GM23248 (cell line): ENCODE measurements around the gene DHRS4L2. TPM values are rescaled to one million over a fixed set of nuclear protein-coding genes. Genes with fewer than 3 reads are reported as not detected.
"Not testable (repeated sequence)": the region's sequence is repeated elsewhere in the genome, so short reads cannot be mapped to it uniquely, and the experiment has no call there.

Source experiments
- DNase-seq: peaks from one replicate; pipeline ENCODE4 v3.0.0-alpha.2; 2015
- H2AFZ ChIP-seq: fragments of 200-600 bp; sonication (generic); 2 replicates; pipeline ENCODE4 v1.6.1; 2016; ENCODE audit warnings: antibody characterized with exemption
- H3F3A ChIP-seq: fragments of 200-600 bp; sonication (generic); 2 replicates; pipeline ENCODE4 v1.6.1; 2016; ENCODE audit warnings: mild to moderate bottlenecking, antibody characterized with exemption, mixed run types; ENCODE audit not compliant: insufficient read depth
- H3K27ac ChIP-seq: fragments of 200-600 bp; sonication (generic); 2 replicates; pipeline ENCODE4 v1.5.1; 2016; ENCODE audit warnings: mild to moderate bottlenecking
- H3K27me3 ChIP-seq: fragments of 200-600 bp; sonication (generic); replicated peaks from 2 replicates; pipeline ENCODE4 v1.6.1; 2016; ENCODE audit warnings: mild to moderate bottlenecking; ENCODE audit not compliant: insufficient read depth
- H3K36me3 ChIP-seq: fragments of 200-600 bp; sonication (generic); 2 replicates; pipeline ENCODE4 v1.6.1; 2016; ENCODE audit warnings: low read depth, mild to moderate bottlenecking
- H3K4me1 ChIP-seq: fragments of 200-600 bp; sonication (generic); 2 replicates; pipeline ENCODE4 v1.6.1; 2016; ENCODE audit warnings: mild to moderate bottlenecking; ENCODE audit not compliant: insufficient read depth
- H3K4me2 ChIP-seq: fragments of 200-600 bp; sonication (generic); one replicate; pipeline ENCODE4 v1.6.1; 2016; ENCODE audit warnings: mild to moderate bottlenecking; ENCODE audit not compliant: unreplicated experiment
- H3K4me3 ChIP-seq: fragments of 200-600 bp; sonication (generic); 2 replicates; pipeline ENCODE4 v1.5.1; 2016; ENCODE audit warnings: mild to moderate bottlenecking
- H3K79me2 ChIP-seq: fragments of 200-600 bp; sonication (generic); 2 replicates; pipeline ENCODE4 v1.6.1; 2016; ENCODE audit warnings: mild to moderate bottlenecking; ENCODE audit not compliant: insufficient read depth
- H3K9ac ChIP-seq: fragments of 200-600 bp; sonication (generic); 2 replicates; pipeline ENCODE4 v1.6.1; 2016; ENCODE audit warnings: mild to moderate bottlenecking
- H3K9me2 ChIP-seq: fragments of 200-600 bp; sonication (generic); 2 replicates; pipeline ENCODE4 v1.6.1; 2016; ENCODE audit warnings: mixed run types, mild to moderate bottlenecking, moderate library complexity; ENCODE audit not compliant: insufficient read depth
- H3K9me3 ChIP-seq: fragments of 200-600 bp; sonication (generic); one replicate; pipeline ENCODE4 v1.6.1; 2017; ENCODE audit warnings: low read depth
- H4K20me1 ChIP-seq: fragments of 200-600 bp; sonication (generic); 2 replicates; pipeline ENCODE4 v1.6.0; 2016; ENCODE audit not compliant: insufficient read depth
- WGBS, 2 experiments: methylation state at CpG; one replicate each; pipeline ENCODE4 v1.1.6; 2015 to 2017; ENCODE audit warnings: low lambda C conversion rate in 2 of 2, low coverage in 1 of 2; ENCODE audit errors: missing lambda C conversion rate in 2 of 2; 5-methylcytosine and 5-hydroxymethylcytosine counted together
- in situ Hi-C: fragments of 300-500 bp; cut with MboI; formaldehyde crosslinking; loops from 2 replicates; pipeline ENCODE4 v1.15.0; 2020
- polyA plus RNA-seq: library from polyadenylated mRNA; unstranded; fragments of >200 nt; fragmentation: Nextera tagmentation; extraction: Ambion mirVana; gene quantifications from 2 replicates; pipeline ENCODE4 v1.2.1, GENCODE V29; 2016
- total RNA-seq: library from RNA; depleted of rRNA; stranded (reverse); fragments of >200 nt; shearing (Covaris generic); gene quantifications from 2 replicates; pipeline ENCODE4 v1.2.3, GENCODE V29; 2014

The DHRS4L2 gene
- total and polyA plus RNA-seq, 2 experiments from 2014 or later: 10.1 to 19.2 TPM

DNA sequence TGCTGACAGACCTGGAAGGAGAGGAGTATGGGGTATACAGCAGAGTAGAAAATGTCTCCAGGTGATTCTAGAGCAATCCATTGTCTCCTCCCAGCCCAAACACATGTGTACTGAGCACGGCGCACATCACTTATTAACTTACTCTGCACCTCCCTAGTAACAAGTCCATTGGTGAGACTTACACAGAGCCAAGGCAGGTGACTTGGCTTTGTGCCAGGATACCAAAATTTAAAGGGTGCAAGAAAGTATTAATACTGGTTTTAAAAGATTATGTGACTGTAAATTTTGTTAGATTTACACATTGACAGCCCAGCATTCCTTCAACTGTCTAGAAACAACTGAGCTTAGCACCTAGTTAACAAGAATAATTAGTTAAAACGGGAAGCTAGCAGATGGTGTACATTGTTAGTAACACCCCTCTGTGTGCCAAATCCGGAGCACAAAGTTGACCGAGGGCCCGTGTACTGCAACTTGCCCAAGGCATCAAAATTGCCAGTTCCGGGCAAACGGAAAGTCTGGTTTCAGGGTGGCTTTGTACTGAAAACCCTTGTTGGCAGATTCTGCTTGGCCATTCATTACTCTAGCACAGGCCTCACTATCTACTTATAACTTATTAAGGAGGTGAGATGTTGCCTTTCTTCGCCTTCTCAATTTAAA lies 30.7 kb upstream of the DHRS4L2 start:
- H3K4me1 ChIP-seq, in situ Hi-C loops, H3K9ac ChIP-seq, H3K36me3 ChIP-seq, H3K79me2 ChIP-seq, H3F3A ChIP-seq, H3K9me2 ChIP-seq, H3K9me3 ChIP-seq, H3K4me3 ChIP-seq, H3K4me2 ChIP-seq, H4K20me1 ChIP-seq, H3K27ac ChIP-seq, H2AFZ ChIP-seq, H3K27me3 ChIP-seq, DNase-seq: not testable (repeated sequence)
- WGBS, 2 experiments: 97 to 98% methylated on average over 9 of the region's 9 CpGs

DNA sequence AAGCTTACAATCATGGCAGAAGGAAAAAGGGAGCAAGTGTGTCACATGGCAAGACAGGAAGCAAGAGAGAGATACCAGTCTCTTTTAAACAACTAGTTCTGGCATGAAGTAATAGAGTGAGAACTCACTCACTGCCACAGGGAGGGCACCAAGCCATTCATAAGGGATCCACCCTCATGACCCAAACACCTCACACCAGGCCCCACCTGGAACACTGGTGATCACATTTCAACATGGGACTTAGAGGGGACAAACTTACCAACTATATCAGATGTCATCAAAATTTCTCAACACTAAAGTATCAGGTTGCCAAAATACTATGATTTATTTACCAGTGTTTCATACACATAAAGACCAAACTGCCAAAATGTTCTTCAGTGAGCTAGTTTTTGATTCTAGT lies 27.8 kb upstream of the DHRS4L2 start:
- in situ Hi-C loops, H3K36me3 ChIP-seq, H3F3A ChIP-seq, H3K79me2 ChIP-seq, H3K4me1 ChIP-seq, H3K4me3 ChIP-seq, H3K27me3 ChIP-seq, H3K4me2 ChIP-seq, H4K20me1 ChIP-seq, H2AFZ ChIP-seq, H3K9me3 ChIP-seq, H3K9me2 ChIP-seq, H3K27ac ChIP-seq, DNase-seq, H3K9ac ChIP-seq: not testable (repeated sequence)

DNA sequence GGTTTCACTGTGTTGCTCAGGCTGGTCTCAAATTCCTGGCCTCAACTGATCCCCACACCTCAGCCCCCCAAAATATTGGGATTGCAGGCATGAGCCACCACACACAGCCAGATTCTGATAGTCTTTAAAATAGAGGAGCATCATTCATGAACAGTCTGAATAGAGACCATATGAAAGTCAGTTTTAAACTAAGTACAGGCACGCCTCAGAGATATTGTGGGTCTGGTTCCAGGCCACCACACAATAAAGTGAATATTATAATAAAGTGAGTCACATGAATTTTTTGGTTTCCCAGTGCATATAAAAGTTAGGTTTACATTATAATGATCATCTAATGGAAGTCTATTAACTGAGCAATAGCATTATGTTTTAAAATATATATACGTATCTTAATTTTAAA lies 27.0 kb upstream of the DHRS4L2 start:
- H3K27me3 ChIP-seq, H3K9me2 ChIP-seq, H3K36me3 ChIP-seq, H3K4me2 ChIP-seq, H3F3A ChIP-seq, H3K4me3 ChIP-seq, H4K20me1 ChIP-seq, H3K4me1 ChIP-seq, H3K79me2 ChIP-seq, H3K9ac ChIP-seq, H3K9me3 ChIP-seq, H2AFZ ChIP-seq, in situ Hi-C loops, DNase-seq, H3K27ac ChIP-seq: not testable (repeated sequence)
- WGBS, 2 experiments: 92 to 95% methylated on average over 1 of the region's 2 CpGs

DNA sequence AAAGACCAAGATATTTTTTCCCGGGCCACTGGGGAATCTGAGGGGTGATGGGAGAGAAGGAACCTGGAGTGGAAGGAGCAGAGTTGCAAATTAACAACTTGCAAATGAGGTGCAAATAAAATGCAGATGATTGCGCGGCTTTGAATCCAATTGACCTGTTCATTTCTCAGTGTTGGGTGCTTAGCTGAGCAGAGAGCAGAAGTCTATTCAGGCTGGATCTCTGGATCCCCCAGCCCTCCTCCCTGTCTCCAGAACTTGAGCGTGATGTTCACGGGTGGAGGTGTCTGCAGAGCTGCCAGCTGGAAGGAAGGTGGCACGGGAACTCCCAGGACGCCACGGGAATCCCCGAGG lies 19.6 kb upstream of the DHRS4L2 start:
- H3K4me1 ChIP-seq, H4K20me1 ChIP-seq, H3K9me2 ChIP-seq, DNase-seq, H3F3A ChIP-seq, H3K79me2 ChIP-seq, in situ Hi-C loops, H3K27me3 ChIP-seq, H3K9me3 ChIP-seq, H3K27ac ChIP-seq, H3K36me3 ChIP-seq: not testable (repeated sequence)
- WGBS, 2 experiments: 0 to 20% methylated on average over 1 to 2 of the region's 9 CpGs
- Histone ChIP-seq H3K4me2 (peak overlapping the region; percentile 86), H2AFZ (peak overlapping the region; percentile 88; the same call in 1 of the 2 replicates), H3K9ac (0 out of 2 replicates have a peak overlapping the region, but pooled peaks have one; percentile 70), H3K4me3 (peak overlapping the region; percentile 72; the same call in 1 of the 2 replicates)

DNA sequence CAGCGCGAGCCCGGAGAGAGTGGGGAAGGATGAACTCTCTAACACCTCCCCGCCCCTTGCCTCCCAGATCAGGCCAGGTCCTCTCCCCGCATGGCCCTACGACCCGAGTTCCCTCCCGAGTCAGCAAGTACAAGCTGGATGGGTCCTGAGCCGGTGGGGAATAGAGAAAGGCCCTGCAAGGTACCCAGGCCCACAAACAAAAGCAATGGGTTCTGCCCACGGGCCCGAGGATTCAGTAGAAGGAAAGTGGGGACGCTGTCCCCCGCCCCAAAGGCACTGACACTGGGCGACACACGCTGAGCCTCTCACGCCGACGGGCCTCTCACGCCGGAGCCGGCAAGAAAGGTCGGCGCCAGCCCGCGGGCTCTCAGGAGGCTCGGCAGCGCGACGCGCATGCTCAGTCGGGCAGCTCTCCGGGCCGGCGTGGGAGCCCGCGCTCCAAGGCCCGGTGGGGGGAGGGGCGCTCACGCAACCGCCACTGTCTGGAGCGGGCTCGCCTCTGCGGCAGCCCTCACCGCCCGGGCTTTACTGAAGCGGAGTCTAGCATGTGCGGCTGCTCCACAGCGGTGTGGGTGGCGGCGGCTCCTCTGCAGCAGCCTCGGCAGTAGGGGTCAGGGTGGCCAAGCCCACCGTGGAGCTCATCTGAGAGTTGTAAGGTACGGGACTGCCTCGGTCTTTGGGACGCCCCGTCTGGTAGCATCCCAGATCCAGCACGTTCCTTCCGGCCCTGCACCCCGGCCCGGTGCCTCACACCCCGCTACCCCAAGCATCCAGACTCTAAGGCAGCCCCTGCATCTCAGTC lies 19.0 kb upstream of the DHRS4L2 start:
- H3K4me1 ChIP-seq, H3K9me3 ChIP-seq, in situ Hi-C loops, H3F3A ChIP-seq, H3K27ac ChIP-seq, H4K20me1 ChIP-seq, H3K36me3 ChIP-seq, H3K79me2 ChIP-seq, H3K27me3 ChIP-seq, H3K9me2 ChIP-seq: not testable (repeated sequence)
- peak overlapping the region; percentile 86 for H3K4me2 ChIP-seq
- peak; percentile 57 for DNase-seq
- peak overlapping the region; percentile 70 for H3K9ac ChIP-seq
- 3 to 4% methylated on average over 50 to 53 of the region's 61 CpGs for WGBS, 2 experiments
- H2AFZ ChIP-seq: peak overlapping the region; percentile 88
- H3K4me3 ChIP-seq: peak overlapping the region; percentile 72

DNA sequence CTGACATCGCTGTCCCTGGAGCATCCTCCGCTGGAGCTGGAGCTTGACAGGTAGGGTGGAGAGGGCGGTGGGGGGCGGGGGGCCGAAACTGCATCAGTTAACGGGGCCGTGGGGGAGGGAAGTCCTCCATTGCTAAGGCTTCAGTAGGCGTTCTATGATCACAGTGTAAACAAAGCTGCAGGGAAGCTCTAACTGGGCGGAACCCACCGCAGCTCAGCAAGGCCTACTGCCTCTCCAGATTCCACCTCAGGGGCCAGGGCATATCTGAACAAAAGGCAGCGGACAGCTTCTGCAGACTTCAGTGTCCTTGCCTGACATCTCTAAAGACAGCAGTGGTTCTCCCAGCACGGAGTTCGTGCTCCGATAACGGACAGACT lies 18.5 kb upstream of the DHRS4L2 start:
- H3K9me3 ChIP-seq, H3K79me2 ChIP-seq, H3K9ac ChIP-seq, in situ Hi-C loops, DNase-seq, H3K4me2 ChIP-seq, H3K36me3 ChIP-seq, H3K27me3 ChIP-seq, H3K27ac ChIP-seq, H3K4me1 ChIP-seq, H3F3A ChIP-seq, H3K4me3 ChIP-seq, H3K9me2 ChIP-seq, H4K20me1 ChIP-seq: not testable (repeated sequence)
- WGBS, 2 experiments: 45 to 56% methylated on average over 15 of the region's 15 CpGs
- H2AFZ ChIP-seq: peak overlapping the region; percentile 88

DNA sequence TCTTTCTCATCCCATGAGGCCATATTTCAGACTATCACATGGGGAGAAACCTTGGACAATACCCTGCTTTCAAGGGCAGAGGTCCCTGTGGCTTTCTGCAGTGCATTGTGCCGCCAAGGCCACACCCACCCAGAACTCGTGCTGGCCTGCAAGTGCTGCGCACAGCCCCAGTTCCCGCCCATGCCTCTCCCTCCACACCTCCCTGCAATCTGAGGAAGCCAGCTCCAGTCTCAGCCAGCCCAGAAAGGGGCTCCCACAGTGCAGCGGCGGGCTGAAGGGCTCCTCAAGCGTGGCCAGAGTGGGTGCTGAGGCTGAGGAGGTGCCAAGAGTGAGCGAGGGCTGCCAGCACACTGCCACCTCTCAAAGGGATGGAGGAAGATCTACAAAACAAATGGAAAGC lies 15.6 kb upstream of the DHRS4L2 start:
- H3K4me1 ChIP-seq, H3K36me3 ChIP-seq, H3K9me3 ChIP-seq, DNase-seq, H3K4me2 ChIP-seq, H4K20me1 ChIP-seq, H3K27me3 ChIP-seq, H3K79me2 ChIP-seq, H3K27ac ChIP-seq, H3F3A ChIP-seq, H3K4me3 ChIP-seq, H2AFZ ChIP-seq, H3K9me2 ChIP-seq, in situ Hi-C loops, H3K9ac ChIP-seq: not testable (repeated sequence)
- 76 to 83% methylated on average over 8 of the region's 8 CpGs for WGBS, 2 experiments

DNA sequence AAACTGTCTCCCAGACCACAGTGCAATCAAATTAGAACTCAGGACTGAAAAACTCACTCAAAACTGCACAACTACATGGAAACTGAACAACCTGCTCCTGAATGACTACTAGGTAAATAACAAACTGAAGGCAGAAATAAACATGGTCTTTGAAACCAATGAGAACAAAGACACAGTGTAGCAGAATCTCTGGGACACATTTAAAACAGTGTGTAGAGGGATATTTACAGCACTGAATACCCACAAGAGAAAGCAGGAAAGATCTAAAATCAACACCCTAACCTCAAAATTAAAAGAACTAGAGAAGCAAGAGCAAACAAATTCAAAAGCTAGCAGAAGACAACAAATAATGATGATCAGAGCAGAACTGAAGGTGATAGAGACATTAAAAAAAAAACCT lies 14.7 kb upstream of the DHRS4L2 start:
- H3K4me3 ChIP-seq, DNase-seq, H3K9me2 ChIP-seq, H3K9ac ChIP-seq, H3K4me1 ChIP-seq, H3K79me2 ChIP-seq, H3K4me2 ChIP-seq, H4K20me1 ChIP-seq, H2AFZ ChIP-seq, H3K36me3 ChIP-seq, H3K9me3 ChIP-seq, H3K27ac ChIP-seq, in situ Hi-C loops, H3F3A ChIP-seq, H3K27me3 ChIP-seq: not testable (repeated sequence)
